Colonic mucosa (tissue), 4 donors: ENCODE data around the gene LRRFIP1. TPM values are rescaled to one million over a fixed set of nuclear protein-coding genes. Genes with fewer than 3 reads are reported as not detected.

ENCODE experiments used
- DNase-seq: peaks from one replicate; pipeline ENCODE4 v3.0.0-alpha.2; 2020
- H3K27ac ChIP-seq: fragments of 200-600 bp; one replicate; pipeline ENCODE4 v1.8.0; 2021
- H3K27me3 ChIP-seq: fragments of 200-600 bp; one replicate; pipeline ENCODE4 v1.8.0; 2021
- H3K36me3 ChIP-seq: fragments of 200-600 bp; one replicate; pipeline ENCODE4 v1.8.0; 2021
- H3K4me1 ChIP-seq: fragments of 200-600 bp; one replicate; pipeline ENCODE4 v1.8.0; 2021; ENCODE audit warnings: mild to moderate bottlenecking
- H3K4me3 ChIP-seq: fragments of 200-600 bp; one replicate; pipeline ENCODE4 v1.8.0; 2021
- H3K9ac ChIP-seq, 2 donors: one replicate each; pipeline ENCODE4 v1.7.0; 2013; ENCODE audit warnings: control low read depth in 2 of 2, low read depth in 2 of 2, low read length in 2 of 2
- H3K9me3 ChIP-seq: fragments of 200-600 bp; one replicate; pipeline ENCODE4 v1.8.0; 2021
- CTCF ChIP-seq: fragments of 200-600 bp; IDR thresholded peaks from one replicate; pipeline ENCODE4 v1.8.0; 2022; ENCODE audit warnings: antibody characterized with exemption, mild to moderate bottlenecking
- intact Hi-C: fragments of 100-400 bp; cut with DNase I; formaldehyde crosslinking; loops from one replicate; pipeline ENCODE4 v1.14.1; 2022
- total RNA-seq, 2 donors: library from RNA; stranded (reverse); fragmentation: NEBNext Ultra II Directional in 1 of 2; extraction: Animal tissue kit (Norgen Biotek cat#: 25700) in 1 of 2; gene quantifications; one replicate each; pipeline ENCODE4 v1.2.1, GENCODE V29; 2021
- donor health status: healthy.
- donor health status: DM: no; HTN: no; CAD: no.
- donor health status: DM: no; HTN: no; CAD: no.

LRRFIP1 gene
- total RNA-seq, 2 donors from 2014 or later = 114 to 133 TPM

- Histone ChIP-seq H3K4me3 (no peak overlapping the region), H3K9ac (no peak overlapping the region), H3K9me3 (no peaks in the 10 kb centered on the region), H3K27ac (no peak overlapping the region), H3K27me3 (no peaks in the 10 kb centered on the region), H3K36me3 (no peaks in the 10 kb centered on the region), H3K4me1 (no peaks in the 10 kb centered on the region)
- TF ChIP-seq CTCF = no peak
- DNase-seq = no peak
- intact Hi-C loops = no loop called here
Measured at GRCh38 chr2:237600205-237600846, 27.1 kb upstream of the LRRFIP1 start.

GRCh38 chr2:237601453-237602116 lies 25.8 kb upstream of the LRRFIP1 start:
- H3K36me3 ChIP-seq = no peaks in the 10 kb centered on the region
- H3K4me1 ChIP-seq = no peaks in the 10 kb centered on the region
- H3K9me3 ChIP-seq = no peaks in the 10 kb centered on the region
- H3K27me3 ChIP-seq = no peaks in the 10 kb centered on the region
- DNase-seq = no peak
- TF ChIP-seq CTCF = no peak
- intact Hi-C loops = no loop called here
- no peak overlapping the region for H3K4me3 ChIP-seq
- no peak overlapping the region for H3K9ac ChIP-seq
- no peak overlapping the region for H3K27ac ChIP-seq

GRCh38 chr2:237602409-237602808 lies 25.0 kb upstream of the LRRFIP1 start:
- DNase-seq = no peak
- no peak for TF ChIP-seq CTCF
- no peaks in the 10 kb centered on the region for H3K4me1 ChIP-seq
- intact Hi-C loops = no loop called here
- H3K27me3 ChIP-seq = no peaks in the 10 kb centered on the region
- no peak overlapping the region for H3K27ac ChIP-seq
- no peaks in the 10 kb centered on the region for H3K36me3 ChIP-seq
- H3K9me3 ChIP-seq = no peaks in the 10 kb centered on the region
- no peak overlapping the region for H3K4me3 ChIP-seq
- H3K9ac ChIP-seq = no peak overlapping the region

- no peak for TF ChIP-seq CTCF
- Histone ChIP-seq H3K9ac (no peak overlapping the region), H3K9me3 (no peaks in the 10 kb centered on the region), H3K4me1 (no peaks in the 10 kb centered on the region), H3K27ac (no peak overlapping the region), H3K36me3 (no peaks in the 10 kb centered on the region), H3K27me3 (no peaks in the 10 kb centered on the region), H3K4me3 (no peak overlapping the region)
- intact Hi-C loops = no loop called here
- DNase-seq = no peak
Measured at GRCh38 chr2:237603049-237603717, 24.2 kb upstream of the LRRFIP1 start.

GRCh38 chr2:237603718-237604362 lies 23.5 kb upstream of the LRRFIP1 start:
- Histone ChIP-seq H3K4me1 (no peaks in the 10 kb centered on the region), H3K9me3 (no peaks in the 10 kb centered on the region), H3K36me3 (no peaks in the 10 kb centered on the region), H3K27me3 (no peaks in the 10 kb centered on the region), H3K4me3 (no peak overlapping the region), H3K9ac (no peak overlapping the region), H3K27ac (peak overlapping the region; percentile 22)
- intact Hi-C loops = no loop called here
- DNase-seq = peak; percentile 57
- no peak for TF ChIP-seq CTCF
